Stimulated activated CD8-positive, alpha-beta memory T cell treated with anti-CD3 and anti-CD28 coated beads, Interleukin-7, amount 100 ng/mL, for 1 hour (primary cell): ENCODE data around the gene MCFD2.

ENCODE experiments used
- DNase-seq, 2 donors: peaks; one replicate each; pipeline ENCODE4 v3.0.0-alpha.2; 2020; ENCODE audit warnings: low read depth in 2 of 2

MCFD2 gene

GRCh38 chr2:46873604-46874068 lies 42.0 kb downstream of the MCFD2 start:
- DNase-seq = no peak

GRCh38 chr2:46872902-46873603 lies 42.6 kb downstream of the MCFD2 start:
- DNase-seq = no peak

GRCh38 chr2:46871976-46872381 lies 43.6 kb downstream of the MCFD2 start:
- DNase-seq = no peak

- no peak for DNase-seq
These were observed 45.4 kb downstream of the MCFD2 start for GRCh38 chr2:46870051-46870839.

GRCh38 chr2:46869621-46870020 lies 46.0 kb downstream of the MCFD2 start:
- no peak for DNase-seq

GRCh38 chr2:46866770-46867246 lies 48.8 kb downstream of the MCFD2 start:
- no peak for DNase-seq

GRCh38 chr2:46865181-46865970 lies 50.2 kb downstream of the MCFD2 start:
- no peak for DNase-seq

- DNase-seq = no peak
These were observed 51.7 kb downstream of the MCFD2 start for GRCh38 chr2:46863882-46864281.

- no peak for DNase-seq
These were observed 53.1 kb downstream of the MCFD2 start for GRCh38 chr2:46862514-46862913.

- no peak for DNase-seq
These were observed 53.7 kb downstream of the MCFD2 start for GRCh38 chr2:46861916-46862315.

- DNase-seq = no peak
These were observed 56.1 kb downstream of the MCFD2 start for GRCh38 chr2:46859482-46859881.

- no peak for DNase-seq
These were observed 56.9 kb downstream of the MCFD2 start for GRCh38 chr2:46858702-46859090.

- no peak for DNase-seq
These were observed 57.5 kb downstream of the MCFD2 start for GRCh38 chr2:46857871-46858701.

- no peak for DNase-seq
These were observed 59.3 kb downstream of the MCFD2 start for GRCh38 chr2:46856336-46856735.

GRCh38 chr2:46855805-46856204 lies 59.8 kb downstream of the MCFD2 start:
- no peak for DNase-seq

- no peak for DNase-seq
These were observed 61.3 kb downstream of the MCFD2 start for GRCh38 chr2:46854260-46854659.

- no peak for DNase-seq
These were observed 63.0 kb downstream of the MCFD2 start for GRCh38 chr2:46852598-46852997.

GRCh38 chr2:46852124-46852523 lies 63.5 kb downstream of the MCFD2 start:
- no peak for DNase-seq
